Measurements from ENCODE around the gene HDAC1.
"Not testable (repeated sequence)": the region's sequence is repeated elsewhere in the genome, so short reads cannot be mapped to it uniquely, and the experiment has no call there.

HDAC1 gene

DNA sequence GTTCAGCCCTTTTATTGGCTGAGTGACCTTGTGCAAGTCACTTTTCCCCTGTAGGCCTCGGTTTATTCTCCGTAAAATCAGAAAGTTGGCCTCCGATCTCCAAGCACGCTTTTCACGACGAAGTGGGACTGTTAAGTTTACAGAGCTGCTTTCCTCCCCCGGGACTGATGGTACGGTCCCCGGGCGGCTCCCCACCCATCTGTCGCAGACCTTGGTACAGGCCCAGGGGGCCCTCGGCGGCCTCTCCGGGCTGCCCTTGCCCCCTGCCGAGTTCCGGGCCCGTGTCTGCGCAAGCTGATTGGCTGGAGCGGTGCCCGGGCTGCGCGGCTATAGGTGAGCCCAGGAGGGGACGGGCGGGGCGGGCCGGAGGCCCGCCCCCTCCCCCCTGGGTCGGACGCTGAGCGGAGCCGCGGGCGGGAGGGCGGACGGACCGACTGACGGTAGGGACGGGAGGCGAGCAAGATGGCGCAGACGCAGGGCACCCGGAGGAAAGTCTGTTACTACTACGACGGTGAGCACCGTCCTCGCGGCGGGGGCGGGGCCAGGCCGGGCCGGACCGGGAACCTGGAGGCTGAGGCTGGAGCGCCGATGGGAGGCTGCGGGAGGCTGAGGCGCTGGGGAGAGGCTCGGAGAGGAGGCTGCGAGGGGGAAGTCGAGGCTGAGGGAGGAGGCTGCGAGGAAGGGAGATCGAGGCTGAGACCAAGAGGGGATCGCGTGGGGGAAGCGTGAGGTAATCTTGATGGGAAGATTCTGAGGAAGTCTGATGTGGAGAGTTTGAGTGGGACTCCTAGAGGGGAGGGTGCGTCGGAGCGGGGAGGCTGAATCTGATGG, at the start of gene HDAC1:
HDAC1 (plus strand) TSS at position 376 of the 831 bp plus-strand sequence; CDS start at position 463, 87 bp downstream.
- peak; percentile 84 to 94 for DNase-seq

DNA sequence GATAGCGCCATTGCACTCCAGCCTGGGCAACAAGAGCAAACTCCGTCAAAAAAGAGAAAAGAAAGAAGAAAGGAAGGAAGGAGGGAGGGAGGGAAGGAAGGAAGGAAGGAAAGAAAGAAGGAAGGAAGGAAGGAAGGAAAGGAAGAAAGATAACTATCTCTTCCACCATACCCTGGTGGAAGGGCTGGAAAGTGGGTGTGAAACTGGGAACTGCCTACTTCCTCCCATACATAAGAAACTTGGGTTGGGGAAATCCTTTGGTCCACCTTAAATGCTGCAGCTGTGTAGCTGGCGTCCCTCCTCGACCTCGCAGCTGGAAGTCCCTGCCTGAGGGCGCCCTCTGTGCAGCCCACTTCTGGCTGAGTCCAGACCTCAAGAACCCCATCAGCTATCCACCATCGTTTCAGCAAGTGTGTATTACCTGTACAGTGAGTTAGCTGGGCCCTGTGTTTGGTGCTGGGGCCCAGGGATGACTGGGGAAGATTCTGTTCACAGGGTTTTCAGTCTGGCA, 49.5 kb upstream of the HDAC1 start:
- DNase-seq: no peak

DNA sequence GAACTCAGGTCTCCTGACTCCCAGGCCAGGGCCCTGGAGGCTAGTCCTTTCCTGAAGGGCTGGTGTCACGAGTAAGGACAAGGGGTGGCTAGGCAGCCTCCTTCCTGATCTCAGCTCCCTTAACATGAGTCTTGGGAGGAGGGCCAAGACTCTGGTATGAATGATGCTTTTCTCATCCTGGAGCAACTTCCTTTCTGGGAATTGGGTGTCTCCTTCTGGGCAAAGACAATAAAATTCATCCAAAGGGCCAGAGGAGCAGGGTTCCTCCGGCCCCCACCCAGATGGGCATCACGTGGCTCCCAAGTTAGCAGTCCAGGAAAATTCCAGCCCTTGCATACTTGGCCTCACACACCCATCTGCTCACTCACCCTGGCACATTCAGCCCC, 45.0 kb upstream of the HDAC1 start, which contains the start of gene FAM167B:
FAM167B (plus strand) TSS at position 335 of the 386 bp plus-strand sequence. CDS start 200 bp downstream, outside the sequence.
- no peak for DNase-seq

DNA sequence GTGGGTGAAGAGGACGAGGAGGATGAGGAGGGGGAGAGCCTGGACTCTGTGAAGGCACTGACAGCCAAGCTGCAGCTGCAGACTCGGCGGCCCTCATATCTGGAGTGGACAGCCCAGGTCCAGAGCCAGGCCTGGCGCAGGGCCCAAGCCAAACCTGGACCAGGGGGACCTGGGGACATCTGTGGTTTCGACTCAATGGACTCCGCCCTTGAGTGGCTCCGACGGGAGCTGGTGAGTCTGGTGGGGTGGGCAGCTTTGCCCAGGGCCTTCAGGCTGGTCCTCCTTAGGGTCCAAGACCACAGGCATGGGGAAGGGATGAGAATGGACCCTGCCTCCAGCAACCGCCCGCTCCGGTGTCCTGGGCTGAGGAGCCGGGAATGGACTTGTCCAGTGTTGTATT, 44.4 kb upstream of the HDAC1 start:
- DNase-seq: no peak

DNA sequence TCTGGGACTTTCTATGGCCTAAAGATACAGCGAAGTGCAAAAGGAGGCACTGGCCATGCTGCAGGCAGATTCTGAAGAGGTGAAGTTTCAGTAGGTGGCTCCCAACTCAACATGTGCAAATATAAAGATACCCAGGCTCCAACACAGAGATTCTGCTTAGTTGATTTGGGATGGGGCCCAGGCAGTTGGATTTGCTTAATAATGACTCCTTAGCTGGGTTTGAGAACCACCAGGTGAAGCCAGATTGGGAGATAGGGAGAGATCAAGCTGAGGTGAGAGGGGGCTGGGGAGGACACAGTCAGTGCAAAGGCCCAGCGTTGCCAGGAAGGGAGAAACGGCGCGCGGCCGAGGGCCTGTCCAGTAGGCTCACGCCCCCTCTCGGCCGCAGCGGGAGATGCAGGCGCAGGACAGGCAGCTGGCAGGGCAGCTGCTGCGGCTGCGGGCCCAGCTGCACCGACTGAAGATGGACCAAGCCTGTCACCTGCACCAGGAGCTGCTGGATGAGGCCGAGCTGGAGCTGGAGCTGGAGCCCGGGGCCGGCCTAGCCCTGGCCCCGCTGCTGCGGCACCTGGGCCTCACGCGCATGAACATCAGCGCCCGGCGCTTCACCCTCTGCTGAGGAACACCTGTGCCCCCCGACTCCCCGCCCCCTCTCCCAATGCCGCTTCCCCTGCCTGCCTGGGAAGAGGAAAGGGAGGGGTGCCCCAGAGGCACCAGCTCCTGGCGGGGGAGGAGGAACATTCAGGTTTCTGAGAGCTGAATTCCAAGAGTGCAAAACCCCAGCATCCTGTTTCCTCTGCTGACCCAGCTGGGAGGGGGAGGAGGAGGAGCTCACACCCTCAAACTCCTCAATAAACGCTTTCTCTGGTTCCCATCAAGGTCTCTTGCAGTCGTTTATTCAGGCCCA, 43.6 kb upstream of the HDAC1 start:
- DNase-seq: peak; percentile 44 to 76

DNA sequence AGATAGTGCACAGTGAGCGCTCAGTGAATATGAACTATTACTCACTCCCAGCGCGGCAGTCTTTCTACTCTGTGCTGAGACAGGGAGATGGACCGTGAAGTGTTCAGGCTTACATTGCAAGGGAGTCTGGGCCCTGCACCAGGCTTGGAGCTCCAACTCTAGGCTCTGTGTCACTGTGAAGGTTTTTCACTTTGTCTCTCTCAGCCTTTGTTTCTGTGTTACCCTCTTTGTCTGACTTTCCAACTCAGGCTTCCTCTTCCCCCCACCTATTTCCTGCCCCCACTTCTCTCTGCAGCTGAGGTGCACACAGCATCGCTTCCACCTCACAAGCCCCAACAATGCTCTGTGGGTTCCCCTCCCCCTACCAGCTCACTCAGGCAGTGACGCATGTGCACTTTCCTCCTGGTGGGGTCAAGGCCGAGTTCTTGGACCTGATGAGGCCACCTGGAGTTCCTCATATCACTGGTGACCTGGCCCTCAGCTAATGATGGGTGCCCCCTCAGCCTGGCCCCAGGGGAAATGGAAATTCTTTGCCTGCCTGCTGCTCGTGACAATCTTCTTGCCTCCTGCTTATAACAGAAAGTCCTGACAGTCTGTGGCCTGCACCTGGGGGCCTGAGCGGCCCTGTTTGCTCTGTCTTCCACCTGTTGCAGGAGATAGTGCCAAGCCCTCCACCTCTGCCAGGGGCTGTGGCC, 41.9 kb upstream of the HDAC1 start:
- no peak for DNase-seq

DNA sequence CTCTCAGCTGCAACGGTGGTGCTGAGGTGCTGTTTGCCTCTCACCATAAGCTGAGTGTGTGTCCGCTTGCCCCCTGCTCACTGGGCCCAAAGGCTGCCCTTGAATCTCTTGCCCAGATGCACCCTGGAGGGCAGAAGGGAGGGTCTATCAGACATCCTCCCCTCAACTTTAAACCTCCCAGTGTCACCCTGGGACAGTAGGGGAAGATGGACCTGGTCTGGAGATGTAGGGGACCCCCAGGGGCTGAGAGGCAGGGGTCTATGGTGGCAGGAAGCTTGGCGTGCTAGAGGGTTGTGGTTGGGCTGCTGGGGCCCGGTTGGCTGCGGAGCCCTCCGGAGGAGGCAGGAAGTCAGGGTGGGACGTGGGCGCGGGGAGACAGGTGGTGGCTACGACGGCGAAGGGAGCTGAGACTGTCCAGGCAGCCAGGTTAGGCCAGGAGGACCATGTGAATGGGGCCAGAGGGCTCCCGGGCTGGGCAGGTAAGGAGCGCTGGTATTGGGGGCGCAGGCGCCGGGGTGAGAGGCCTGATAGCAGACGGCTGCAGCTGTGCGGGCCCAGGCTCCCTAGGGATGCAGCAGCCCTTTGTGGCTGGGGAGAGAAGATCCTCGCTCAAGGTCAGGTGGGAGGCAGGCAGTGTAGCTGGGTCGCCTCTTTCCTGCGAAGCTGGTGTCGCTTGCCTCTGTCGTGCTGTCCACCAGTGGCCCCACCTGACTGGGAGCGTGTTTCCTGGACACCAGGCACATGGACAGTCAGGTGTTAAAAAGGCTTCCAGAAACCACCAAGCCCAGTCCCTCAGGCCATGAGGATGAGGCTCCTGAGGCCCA, 40.8 kb upstream of the HDAC1 start, which contains the start of gene LCK:
LCK (plus strand) TSS at position 373 of the 824 bp plus-strand sequence. CDS start 23,065 bp downstream, outside the sequence.
- no peak for DNase-seq

DNA sequence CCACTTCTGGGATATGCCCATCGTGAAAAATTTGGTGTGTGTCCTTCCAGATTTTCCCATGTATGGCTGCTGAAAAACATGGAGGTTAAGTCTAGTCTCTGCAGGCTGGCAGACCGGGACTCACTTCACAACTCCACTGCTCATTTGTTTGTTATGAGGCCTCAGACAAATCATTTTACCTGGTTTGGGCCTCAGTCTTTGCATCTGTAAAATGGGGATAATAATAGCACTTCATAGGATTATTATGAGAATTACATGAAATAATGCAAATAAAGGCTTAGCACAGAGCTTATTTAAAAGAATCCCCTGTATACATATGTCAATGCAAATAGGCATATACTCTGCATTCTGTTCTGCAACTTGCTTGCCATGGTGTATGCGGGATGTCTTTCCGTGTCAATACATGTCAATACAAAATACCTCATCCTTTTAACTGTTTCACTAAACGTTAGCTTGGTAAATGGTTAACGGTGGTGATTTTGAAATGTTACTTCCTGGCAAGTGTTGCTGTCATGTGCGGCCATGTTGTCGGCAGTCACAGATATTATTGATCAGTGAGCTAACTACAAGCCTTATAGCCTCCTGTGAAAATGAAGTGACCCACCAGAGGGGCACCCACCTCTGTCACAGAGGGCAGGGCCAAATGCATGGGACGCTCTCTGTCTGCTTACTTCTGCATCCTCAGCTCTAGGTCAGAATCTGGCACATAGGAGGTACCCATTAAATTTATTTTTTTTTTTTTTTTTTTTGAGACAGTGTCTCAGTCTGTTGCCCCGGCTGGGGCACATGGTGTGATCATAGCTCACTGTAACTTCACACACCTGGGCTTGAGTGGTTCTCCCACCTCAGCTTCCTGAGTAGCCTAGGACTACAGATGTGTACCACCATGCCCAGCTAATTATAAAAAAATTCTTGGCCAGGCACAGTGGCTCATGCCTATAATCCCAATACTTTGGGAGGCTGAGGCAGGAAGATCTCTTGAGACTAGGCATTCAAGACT, 36.5 kb upstream of the HDAC1 start:
- DNase-seq: no peak

DNA sequence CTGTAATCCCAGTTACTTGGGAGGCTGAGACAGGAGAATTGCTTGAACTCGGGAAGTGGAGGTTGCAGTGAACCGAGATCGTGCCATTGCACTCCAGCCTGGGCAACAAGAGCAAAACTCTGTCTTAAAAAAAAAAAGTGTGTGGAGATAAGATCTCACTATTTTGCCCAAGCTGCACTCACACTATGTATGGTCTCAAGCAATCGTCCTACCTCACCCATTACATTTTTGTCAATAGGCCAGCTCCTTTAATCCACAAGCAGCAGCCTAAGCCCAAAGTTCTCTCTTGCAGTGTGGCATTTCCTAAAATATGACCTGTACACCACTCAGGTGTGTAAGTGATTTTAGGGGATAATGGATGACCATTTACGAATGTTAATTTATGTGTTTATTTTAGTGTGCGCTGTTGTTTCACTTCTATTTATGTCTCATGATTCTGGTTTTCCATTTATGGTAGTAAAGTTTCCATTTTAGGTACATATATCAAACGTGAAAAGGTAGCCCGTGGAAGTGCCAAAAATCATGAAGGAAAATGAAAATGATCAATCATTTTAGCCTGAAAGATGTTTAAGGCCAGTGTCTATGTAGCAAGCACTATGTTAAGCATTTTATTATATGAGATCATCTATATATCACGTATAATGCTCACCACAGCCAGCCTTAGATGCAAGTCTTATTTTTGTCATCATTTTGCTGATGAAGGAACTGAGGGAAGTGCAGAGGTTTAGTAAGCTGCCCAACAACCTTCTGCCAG, 35.2 kb upstream of the HDAC1 start:
- DNase-seq: no peak

DNA sequence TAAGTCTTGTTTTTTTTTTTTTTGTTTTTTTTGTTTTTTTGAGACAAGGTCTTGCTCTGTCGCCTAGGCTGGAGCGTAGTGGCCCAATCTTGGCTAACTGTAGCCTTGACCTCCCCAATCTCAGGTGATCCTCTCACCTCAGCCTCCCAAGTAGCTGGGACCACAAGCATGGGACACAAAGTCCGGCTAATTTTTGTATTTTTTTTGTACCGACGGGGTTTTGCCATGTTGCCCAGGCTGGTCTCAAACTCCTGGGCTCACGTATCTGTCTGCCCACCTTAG, 34.7 kb upstream of the HDAC1 start:
- DNase-seq: no peak

DNA sequence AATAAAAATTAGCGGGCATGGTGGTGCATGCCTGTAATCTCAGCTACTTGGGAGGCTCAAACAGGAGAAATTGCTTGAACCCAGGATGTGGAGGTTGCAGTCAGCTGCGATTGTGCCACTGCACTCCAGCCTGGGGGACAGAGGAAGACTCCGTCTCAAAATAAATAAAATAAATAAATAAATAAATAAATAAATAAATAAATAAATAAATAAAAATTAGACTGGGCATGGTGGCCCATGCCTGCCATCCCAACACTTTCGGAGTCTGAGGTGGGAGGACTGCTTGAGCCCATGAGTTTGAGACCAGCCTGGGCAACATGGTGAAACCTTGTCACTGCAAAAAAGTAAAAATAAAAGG, 28.7 kb upstream of the HDAC1 start:
- DNase-seq: not testable (repeated sequence)

DNA sequence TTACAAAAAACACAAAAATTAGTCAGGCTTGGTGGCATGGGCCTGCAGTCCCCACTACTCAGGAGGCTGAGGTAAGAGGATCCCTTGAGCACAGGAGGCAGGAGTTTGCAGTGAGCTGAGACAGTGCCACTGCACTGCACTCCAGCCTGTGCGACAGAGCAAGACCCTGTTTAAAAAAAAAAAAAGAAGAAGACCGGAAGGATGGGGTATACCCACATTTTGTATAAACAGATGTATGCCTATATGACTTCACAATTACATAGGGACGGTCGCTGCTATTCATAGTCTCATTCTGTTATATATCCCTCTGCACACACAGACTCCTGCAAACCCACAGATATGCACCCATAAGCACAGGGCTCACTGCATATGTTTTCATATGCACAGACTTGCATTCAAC, 28.1 kb upstream of the HDAC1 start:
- no peak for DNase-seq

DNA sequence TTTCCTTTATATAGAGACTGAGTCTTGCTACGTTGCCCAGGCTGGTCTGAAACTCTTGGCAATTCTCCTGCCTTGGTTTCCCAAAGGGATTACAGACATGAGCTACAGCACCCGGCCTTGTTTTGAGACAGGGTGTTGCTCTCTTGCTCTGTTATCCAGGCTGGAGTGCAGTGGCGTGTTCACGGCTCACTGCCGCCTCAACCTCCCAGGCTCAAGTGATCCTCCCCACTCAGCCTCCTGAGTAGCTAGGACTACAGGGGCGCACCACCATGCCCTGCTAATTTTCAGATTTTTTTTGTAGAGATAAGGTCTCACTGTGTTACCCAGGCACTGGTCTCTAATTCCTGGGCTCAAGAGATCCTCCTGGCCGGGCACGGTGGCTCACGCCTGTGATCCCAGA, 26.0 kb upstream of the HDAC1 start:
- DNase-seq: no peak

DNA sequence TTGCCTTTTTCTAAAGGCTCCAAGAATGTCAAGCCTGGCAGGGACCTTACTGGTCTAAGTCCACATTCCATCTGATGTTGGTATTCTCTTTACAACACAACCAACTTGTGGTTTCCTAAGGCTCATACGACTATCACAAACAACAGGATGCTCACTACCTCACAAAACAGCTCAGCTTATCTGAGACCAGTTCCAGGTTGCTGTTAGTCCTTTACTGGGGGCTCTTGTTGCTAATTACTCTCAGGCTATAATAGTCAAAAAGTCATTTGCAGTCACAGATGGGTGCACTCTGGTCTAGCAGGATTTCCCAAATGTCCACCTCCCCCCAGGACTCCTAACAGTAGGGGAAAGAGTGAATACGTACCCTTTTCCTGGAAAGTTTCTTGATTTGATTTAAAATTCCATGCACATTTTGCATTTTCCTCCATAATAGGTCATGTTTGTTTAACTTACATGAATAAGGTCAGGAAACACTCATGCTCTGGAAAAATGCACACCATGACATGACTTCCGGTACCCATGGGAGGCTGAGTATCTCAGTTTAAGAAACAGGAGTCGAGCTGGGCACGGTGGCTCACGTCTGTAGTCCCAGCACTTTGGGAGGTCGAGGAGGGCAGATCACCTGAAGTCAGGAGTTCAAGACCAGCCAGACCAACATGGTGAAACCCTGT, 24.8 kb upstream of the HDAC1 start:
- DNase-seq: no peak

DNA sequence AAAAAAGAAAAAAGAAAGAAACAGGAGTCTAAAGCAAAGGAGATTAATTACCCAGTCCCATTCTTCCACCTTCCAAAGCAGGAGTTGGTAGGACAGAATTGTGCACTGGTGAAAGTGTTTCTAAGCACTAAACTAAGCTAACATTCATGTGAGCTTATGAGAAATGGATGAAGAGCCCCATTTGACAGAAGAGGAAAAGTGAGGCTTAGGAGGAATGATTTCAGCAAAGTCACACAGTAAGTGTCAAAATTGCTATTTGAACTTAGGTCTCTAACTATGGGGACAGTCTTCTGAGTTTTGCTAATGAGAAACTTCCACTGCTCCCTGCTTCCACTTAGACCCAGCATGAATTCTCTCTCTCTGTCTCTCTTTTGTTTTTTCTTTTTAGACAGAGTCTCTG, 22.1 kb upstream of the HDAC1 start:
- no peak for DNase-seq

DNA sequence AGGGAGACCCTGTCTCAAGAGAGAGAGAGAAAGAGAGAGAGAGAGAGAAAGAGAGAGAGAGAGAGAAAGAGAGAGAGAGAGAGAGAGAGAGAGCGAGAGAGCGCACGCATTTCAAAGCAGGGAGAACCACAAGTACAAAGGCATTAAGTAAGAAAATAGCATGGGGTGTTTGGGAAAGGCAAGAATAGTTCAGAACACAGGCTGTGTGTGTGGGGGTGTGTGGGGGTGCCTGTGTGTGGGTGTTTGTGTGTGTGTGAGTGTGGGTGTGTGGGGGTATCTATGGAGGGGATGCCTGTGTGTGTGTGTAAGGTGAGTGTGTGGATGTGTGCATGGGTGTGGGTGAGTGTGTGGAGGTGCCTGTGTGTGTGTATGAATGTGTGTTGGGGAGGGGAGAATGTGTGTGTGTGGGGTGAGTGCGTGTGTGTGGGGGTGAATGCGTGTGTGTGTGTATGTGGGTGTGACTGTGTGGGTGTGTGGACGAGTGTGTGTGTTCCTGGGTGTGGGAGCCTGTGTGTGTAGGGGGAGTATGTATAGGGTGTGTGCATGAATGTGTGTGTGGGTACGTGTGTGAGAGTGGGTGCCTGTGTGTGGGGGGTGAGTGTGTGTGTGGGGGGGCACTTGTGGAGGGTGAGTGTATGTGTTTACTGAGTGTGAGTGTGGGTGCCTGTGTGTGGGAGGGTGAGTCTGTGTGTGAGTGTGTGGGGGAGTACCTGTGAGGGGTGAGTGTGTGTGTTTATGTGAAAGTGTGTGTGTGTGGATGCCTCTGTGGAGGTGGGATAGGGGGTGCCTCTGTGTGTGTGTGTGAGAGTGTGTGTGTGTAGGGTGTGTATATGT, 19.1 kb upstream of the HDAC1 start:
- no peak for DNase-seq

DNA sequence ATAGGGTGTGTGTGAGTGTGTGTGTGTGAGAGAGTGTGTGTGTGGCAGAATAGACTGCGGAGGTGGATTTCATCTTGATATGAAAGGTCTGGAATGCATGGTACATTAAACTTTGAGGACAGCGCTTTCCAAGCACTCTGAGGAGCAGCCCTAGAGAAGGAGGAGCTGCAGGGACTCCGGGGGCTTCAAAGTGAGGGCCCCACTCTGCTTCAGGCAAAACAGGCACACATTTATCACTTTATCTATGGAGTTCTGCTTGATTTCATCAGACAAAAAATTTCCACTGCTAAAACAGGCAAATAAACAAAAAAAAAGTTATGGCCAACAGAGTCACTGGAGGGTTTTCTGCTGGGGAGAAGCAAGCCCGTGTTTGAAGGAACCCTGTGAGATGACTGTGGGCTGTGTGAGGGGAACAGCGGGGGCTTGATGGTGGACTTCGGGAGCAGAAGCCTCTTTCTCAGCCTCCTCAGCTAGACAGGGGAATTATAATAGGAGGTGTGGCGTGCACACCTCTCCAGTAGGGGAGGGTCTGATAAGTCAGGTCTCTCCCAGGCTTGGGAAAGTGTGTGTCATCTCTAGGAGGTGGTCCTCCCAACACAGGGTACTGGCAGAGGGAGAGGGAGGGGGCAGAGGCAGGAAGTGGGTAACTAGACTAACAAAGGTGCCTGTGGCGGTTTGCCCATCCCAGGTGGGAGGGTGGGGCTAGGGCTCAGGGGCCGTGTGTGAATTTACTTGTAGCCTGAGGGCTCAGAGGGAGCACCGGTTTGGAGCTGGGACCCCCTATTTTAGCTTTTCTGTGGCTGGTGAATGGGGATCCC, 18.3 kb upstream of the HDAC1 start:
- DNase-seq: peak in 1 of 2 experiments; percentile 2
